ENCODE results near the gene OR52N1.

OR52N1 gene

DNA sequence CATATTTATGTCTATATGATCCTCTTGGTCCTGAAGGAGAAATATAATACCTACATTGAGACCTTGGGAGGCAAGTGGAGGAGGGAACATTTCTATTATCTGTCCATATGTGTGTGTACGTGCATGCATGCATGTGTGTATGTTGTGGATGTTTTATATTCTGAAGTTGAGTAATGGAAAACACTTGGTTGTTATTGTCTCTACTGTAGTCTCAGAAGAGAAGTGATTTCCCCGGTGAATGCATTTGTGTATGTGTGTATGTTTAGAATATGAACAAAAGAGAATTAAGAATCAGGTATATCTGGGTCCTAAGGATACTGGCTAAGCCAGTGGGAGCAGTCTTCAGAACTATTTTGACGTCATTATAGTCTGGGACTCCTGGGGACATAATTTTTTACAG is at the start of gene OR52N1:
Gene OR52N1 (minus strand): TSS at position 101 of the 400 bp plus-strand sequence. CDS start 2,449 bp downstream, outside the sequence.
- DNase-seq (ENCODE audit: low read depth in 4 of 4, low spot score in 1 of 4), result no peak

DNA sequence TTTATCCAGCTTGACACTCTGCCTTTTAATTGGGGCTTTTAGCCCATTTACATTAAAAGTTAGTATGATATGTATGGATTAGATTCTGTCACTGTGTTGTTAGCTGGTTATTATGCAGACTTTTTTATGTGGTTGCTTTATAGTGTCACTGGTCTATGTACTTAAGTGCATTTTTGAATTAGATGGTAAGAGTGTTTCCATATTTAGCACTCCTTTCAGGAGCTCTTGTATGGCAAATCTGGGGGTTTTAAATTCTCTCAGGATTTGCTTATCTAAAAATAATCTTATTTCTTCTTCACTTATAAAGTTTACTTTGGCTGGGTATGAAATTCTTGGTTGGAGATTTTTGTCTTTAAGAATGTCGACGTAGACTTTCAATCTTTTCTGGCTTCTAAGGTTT is 46.6 kb upstream of the OR52N1 start:
- no peak for DNase-seq (ENCODE audit: low read depth in 4 of 4, low spot score in 1 of 4)

DNA sequence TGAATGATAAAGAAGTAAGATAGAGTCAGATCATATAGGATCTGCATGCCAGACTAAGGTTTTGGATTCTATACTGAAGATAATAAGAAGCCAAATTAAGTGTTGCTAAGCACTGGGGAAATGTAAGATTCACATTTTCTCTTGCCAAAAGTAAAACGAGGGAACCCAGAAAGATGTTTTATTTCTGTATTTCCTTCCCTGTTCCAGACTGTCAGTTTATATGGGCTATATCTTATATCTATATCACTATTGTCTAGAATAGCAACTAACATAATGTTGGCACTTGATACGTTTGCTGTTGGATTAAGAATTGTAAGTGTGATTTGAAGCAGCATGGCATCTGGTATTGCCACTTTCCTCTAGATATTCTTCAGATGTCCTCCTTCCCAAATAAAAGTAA is 42.4 kb upstream of the OR52N1 start:
- DNase-seq (ENCODE audit: low read depth in 4 of 4, low spot score in 1 of 4), result no peak

DNA sequence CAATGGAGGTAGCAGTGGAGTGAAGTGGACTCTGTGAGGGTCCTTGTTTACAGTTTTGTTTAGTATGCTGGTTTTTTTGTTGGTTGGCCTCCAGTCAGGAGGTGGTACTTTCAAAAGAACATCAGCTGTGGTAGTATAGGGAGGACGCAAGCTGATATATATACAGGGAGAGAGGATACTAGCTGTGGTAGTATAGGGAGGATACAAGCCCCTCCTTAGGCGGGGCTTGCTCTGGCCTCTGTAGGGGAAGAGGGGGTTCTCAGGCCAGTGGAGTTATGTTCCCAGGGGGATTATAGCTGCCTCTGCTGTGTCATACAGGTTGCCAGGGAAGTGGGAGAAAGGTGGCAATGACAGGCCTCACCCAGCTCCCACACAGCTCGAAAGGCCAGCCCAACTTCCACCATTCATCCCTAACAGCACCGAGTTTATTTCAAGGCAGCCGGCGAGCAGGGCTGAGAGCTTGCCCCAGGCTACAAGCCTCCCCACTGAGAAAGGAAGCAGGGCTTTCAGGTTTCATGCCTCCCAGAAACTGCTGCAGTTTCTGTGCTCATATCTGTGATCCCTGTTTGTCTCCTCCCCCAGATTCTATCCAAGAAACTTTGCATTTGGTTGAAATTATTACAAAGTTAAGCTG is 40.2 kb upstream of the OR52N1 start:
- DNase-seq (ENCODE audit: low read depth in 4 of 4, low spot score in 1 of 4), result no peak

DNA sequence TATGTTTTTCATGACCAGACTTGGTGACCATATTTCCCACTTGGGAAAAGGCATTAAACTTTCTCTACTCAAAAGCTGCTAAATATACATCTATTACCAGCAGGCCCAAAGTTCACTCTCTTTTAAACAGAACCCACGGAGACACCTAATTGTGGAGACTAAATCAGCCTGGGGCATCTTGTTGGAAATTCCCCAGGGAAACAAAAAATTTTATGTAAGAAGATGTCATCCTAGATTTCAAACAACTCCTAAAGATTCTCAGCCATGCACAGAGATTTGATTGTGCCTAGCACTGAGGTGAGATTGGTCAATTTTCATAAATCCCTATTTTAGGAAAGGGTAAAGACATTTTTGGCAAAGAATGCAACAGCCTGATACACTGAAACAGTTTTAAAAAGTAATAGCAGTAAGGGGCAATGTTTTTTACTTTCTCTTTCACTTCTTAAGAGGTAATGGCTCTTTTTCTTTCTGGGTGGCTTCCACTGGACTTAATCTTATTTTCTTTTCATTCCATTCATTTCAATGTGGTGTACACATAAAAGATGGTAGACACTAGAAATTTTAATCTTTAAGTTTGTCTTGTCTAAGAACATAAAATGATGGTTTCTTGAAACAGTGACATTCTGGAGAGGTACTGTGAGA is 27.3 kb upstream of the OR52N1 start:
- DNase-seq (ENCODE audit: low read depth in 4 of 4, low spot score in 1 of 4), result no peak

DNA sequence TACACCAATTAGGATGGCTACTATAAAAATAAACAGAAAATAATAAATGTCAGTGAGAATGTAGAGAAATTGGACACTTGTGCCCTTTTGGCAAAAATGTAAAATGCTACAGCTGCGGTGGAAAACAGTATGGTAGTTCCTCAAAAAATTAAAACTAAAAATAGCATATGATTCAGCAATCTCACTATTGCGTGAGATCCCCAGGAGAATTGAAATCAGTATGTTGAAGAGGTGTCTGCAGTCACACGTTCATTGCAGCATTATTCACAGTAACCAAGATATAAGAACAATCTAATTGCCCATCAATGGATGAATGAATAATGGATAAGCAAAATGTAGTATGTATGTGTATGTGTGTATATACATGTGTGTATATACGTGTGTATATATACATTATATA is 24.5 kb upstream of the OR52N1 start:
- no peak for DNase-seq (ENCODE audit: low read depth in 4 of 4, low spot score in 1 of 4)

DNA sequence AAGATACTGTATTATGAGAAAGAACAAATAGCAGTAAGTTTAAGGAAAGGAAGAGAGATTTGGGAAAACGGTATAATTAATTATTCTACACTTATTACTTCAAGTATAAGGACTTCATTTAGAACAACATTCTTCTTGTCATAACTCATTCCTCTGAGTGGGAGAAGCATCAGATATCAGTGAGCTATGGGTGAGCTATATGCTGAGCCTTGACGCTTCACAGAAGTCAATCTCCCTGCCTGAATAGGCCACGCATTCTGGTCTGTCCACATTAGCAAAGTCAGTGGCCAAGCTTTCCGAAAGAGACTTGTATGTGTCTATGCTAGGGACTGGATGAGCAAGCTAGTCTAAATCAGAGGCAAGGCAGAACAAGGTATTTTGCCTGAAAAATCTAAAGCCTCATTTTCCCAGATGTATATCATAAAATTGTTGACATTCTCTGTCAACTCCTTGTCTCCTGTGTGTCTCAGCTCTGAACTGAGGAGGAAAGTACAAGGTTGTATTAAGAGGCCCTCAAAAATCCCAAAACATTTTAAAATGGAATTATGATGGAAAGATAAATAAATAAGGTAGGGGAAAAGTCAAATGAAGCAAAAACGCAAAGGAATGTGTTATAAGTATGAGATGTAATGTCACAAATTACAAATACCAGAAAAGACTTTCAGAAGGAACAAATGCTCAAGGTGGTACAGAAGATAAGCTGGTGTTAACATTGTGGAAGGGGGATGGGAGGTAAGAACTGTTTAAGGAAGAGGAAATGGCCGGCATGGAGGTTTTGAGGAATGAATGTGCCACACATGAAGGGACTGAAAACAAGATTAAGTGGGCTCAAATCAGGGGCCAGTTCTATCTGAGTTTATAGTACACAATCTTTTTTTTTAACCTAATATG is 19.1 kb upstream of the OR52N1 start:
- no peak for DNase-seq (ENCODE audit: low read depth in 4 of 4, low spot score in 1 of 4)

DNA sequence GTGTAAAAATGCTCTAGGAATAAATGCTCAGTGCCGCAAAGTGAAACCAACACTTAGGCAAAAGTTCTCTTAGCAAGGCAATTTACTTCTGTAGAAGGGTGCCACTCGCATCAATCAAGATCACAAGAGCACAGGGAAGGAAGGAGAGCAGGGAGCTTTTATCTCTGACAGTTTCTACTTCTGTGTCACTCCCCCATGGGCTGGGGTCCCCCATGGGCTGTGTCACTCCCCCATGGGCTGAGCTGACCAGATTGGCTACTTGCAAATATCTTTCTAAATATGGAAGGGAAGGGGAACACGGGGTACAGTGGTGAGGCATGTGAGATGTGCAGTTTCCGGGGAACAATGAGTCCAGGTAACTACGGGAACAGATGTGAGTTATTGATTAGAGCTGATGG is 18.1 kb upstream of the OR52N1 start:
- no peak for DNase-seq (ENCODE audit: low read depth in 4 of 4, low spot score in 1 of 4)

DNA sequence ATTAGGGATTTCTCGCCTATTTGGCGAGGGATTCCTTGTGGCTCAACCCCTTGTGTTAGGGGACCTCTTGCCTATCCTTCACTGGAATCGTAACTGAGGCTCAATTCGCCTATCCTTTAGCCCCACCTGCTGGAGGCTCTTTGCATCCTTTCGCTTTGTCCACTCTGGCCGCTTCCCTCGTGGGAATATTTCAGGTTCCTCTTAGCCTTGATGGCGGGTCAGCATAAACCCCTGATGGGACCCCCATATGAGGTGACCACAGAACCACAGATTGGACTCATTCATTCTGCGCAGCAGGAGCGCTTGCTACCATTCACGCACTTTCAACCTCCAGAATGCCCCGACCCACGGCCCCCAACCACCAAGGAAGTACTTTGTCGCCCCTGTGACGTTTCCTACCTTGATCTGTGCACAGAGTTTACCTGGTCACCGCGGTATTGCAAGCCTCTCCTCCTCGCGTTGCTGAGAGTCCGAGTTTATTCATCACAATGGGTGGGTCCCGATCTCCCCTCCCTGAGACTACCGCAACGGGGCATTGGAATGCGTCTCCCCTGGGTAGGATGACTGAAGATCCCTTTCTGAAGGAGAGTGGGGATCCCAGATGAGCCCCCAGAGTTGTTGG is 17.5 kb upstream of the OR52N1 start, which contains the start of gene OR52N2:
Gene OR52N2 (plus strand): TSS at position 425 of the 622 bp plus-strand sequence. CDS start 11,412 bp downstream, outside the sequence.
- peak; percentile 34 to 53 (median 46) for DNase-seq (ENCODE audit: low read depth in 4 of 4, low spot score in 1 of 4)

DNA sequence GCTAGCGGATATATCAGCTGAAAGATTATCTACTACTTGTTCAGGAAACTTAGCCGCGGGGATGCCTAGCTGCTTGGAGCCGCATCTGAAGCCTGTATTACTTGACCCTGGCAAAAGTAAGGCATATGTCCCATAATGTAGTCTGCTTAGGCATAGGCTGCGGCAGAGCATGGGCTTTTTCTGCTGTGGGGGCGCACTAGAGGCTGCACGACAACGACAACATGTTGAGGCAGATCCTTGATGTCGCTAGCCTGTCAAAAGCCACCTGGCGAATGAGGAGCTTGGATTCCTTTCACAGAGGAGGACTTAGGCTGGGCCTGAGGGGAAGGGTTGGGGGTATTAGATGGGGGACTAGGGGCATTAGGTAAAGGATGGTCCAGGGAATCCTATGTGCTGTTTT is 16.5 kb upstream of the OR52N1 start:
- DNase-seq (ENCODE audit: low read depth in 4 of 4, low spot score in 1 of 4), result no peak

DNA sequence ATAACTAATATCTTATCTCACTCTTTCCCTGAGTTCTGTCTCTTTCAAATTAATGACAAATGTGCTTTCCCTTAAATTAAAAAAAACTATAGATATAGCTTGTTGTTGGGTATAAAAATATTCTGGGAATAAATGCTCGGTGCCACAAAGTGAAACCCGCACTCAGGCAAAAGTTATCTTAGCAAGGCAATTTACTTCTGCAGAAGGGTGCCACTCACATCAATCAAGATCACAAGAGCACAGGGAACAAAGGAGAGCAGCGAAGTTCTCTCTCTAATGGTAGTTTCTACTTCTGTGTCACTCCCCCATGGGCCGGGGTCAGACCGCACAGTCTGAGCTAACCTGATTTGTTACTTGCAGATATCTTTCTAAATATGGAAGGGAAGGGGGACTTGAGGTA is 12.9 kb upstream of the OR52N1 start:
- DNase-seq (ENCODE audit: low read depth in 4 of 4, low spot score in 1 of 4), result no peak

DNA sequence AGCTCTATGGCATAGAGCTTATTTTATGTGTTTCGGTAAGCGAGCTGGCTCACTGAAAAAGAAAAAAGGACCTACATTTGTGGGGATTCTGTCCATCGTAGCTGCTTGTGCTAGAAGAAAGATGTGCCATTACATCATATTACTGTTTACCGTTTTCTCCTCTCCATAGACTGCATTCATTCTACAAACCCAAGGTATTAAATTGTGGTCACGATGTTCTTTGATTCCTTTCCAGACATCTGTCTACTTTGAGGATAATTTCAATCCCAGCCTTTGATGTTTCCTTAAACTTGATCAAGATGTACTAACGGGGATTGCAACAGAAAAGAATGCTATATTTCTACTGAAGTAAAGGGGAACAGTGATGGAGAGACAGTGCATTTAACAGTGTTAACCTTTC is 5.5 kb upstream of the OR52N1 start:
- DNase-seq (ENCODE audit: low read depth in 4 of 4, low spot score in 1 of 4), result no peak

DNA sequence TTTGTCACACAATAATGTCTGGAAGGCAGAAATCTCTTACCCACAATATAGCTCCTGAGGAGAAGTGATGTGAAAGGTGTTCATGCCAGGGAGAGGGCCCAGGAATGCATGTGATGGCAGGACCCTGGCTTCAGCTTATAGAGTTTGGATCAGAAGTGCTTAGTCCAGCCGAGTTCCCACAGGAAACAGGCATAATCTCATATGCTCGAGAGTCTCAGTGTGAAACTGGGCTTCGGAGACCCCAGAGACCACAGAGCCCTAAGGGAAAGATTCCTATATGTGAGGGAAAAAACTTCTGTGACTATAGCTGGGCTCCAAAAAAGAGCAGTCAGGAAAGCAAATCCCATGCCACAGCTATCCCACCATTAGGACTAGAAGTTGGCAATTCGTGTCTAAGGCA is 7.8 kb downstream of the OR52N1 start, which contains the start of gene OR52N5:
Gene OR52N5 (minus strand): TSS at position 101 of the 400 bp plus-strand sequence. CDS start 4,721 bp downstream, outside the sequence.
- DNase-seq (ENCODE audit: low read depth in 4 of 4, low spot score in 1 of 4), result no peak

DNA sequence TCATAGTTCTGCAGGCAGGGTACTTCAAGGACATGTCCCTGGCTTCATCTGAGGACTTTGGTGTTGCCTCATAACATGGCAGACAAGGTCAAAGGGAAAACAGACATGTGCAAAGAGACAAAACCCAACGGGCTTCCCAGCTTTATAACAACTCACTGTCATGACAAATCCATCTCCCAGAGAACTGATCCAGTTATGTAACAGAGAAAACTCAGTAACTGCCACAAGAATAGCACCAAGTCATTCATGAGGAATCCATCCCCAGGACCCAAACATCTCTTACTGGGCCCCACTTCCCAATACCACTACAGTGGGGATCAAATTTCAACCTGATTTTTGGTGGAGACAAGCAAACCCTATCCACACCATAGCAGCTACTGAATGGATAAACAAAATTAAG is 24.0 kb downstream of the OR52N1 start:
- no peak for DNase-seq (ENCODE audit: low read depth in 4 of 4, low spot score in 1 of 4)

DNA sequence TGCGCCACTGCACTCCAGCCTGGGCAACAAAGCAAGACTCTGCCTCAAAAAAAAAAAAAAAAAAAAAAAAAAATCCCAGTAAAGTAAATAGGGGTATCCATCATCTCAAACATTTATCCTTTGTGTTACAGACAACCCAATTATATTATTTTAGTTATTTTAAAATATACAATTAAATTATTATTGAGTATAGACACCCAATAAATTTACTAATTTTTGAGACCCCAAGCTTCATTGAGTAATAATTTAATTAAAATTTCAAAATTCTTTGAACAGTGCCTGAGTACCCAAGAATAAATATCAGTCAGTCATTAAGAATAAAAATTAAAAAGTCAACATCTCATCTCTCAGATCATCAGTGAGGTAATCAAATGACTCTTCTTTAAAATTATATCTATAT is 37.1 kb downstream of the OR52N1 start, which contains the start of gene OR52N4:
Gene OR52N4 (plus strand): TSS at position 301 of the 400 bp plus-strand sequence. CDS start 498 bp downstream, outside the sequence.
- DNase-seq (ENCODE audit: low read depth in 4 of 4, low spot score in 1 of 4), result no peak

DNA sequence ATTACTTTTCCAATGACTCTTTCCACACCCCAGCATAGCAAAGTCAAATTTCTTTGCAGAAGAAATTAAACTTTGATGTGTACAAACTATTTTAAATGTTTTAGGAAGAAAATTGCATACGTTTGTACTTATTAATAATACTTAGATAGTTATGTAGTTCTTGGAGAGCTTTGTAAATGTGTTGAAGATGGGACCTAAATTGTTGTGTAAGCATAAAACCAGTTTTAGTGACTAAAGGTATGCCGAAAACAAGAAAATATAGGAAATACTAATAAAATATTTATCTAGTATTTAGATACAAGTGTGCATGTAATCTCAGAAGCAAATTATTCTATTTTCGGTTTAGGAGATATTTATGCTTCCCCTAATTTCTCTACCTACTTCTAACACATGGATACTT is 41.2 kb downstream of the OR52N1 start:
- no peak for DNase-seq (ENCODE audit: low read depth in 4 of 4, low spot score in 1 of 4)

DNA sequence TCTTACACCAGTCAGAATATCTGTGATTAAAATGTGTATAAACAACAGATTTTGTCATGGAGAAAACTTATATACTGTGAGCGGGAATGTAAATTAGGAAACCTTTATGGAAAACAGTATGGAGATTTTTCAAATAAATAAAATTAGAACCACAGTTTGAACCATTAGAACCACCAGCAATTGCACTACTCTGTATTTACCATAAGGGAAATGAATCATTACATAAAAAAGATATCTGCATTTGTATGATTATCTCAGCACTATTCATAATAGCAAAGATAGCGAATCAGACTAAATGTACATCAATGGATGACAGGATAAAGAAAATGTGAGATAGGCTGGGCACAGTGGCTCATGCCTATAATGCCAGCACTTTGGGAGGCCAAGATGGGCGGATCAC is 44.5 kb downstream of the OR52N1 start:
- DNase-seq (ENCODE audit: low read depth in 4 of 4, low spot score in 1 of 4), result no peak

DNA sequence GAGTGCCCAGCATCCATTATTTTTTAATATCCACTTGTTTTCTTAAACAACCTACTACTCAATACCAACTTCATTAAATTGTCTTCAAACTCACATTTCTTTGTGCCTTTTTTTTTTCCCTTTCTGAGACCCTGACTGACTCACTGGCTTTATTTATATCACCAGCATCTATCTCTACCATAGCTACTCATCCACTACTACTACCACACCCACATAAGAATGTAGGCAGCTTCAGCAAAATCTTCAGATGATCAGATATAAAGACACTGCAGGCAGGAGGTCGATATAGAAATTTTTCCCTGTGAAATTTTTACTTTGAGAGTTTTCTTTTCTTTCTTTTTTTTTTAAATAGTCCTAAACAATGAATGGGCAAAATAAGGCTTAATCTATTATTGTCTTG is 52.6 kb downstream of the OR52N1 start:
- no peak for DNase-seq (ENCODE audit: low read depth in 4 of 4, low spot score in 1 of 4)

DNA sequence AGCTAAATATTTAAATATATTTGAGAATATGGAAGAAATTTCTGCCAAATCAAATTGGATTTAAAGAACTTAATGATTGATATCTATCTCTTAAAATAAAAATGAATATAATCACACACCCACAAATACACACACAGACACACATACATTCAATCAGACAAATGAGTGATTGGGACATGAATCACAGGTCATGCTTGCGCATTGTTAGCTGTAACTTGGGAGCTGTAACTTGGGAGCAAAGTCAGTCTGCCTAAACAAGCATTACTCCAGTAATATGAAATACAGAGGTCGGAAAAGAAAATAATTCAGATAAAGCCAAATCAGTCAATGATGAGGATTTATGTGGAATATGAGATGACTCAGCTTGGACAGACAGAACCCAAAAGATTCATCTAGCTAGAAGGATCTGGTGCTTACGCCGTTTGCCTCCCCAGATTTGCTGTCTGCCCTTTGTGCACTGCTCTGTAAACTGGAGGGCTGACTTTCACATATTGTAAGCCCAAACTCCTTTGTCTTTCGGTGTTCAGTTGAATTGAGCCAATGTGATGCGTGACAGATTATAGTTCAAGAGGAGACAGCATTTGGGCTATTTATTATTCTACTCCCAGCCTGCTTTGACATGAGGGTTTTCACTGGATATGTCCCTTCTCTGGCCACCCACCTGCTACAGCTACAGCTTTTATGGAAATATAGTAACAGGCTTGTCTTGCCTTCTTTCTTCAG is 53.2 kb downstream of the OR52N1 start:
- no peak for DNase-seq (ENCODE audit: low read depth in 4 of 4, low spot score in 1 of 4)

DNA sequence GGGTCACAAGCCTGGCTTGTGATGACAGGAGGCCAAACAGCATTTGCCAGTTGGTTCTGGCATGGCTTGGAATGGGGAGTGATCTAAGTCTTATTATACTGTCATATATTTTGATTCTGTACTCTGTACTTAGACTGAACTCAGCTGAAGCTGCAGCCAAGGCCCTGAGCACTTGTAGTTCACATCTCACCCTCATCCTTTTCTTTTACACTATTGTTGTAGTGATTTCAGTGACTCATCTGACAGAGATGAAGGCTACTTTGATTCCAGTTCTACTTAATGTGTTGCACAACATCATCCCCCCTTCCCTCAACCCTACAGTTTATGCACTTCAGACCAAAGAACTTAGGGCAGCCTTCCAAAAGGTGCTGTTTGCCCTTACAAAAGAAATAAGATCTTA is 54.0 kb downstream of the OR52N1 start:
- no peak for DNase-seq (ENCODE audit: low read depth in 4 of 4, low spot score in 1 of 4)
